DND-41 (cell line): Measurements from ENCODE around the gene NMRAL1.
A peak's percentile ranks its signal among the peaks of the same experiment; 100 is the strongest.

Experiments used
- EZH2 ChIP-seq: IDR thresholded peaks from 3 replicates; pipeline ENCODE4 v1.6.1; 2012; ENCODE audit warnings: borderline replicate concordance, low read depth, mild to moderate bottlenecking, moderate library complexity, low read length, inconsistent platforms; ENCODE audit not compliant: severe bottlenecking
- TF ChIP-seq, protein P1 (sequence below): IDR thresholded peaks from 2 replicates; pipeline ENCODE4 v1.5.1; 2012; ENCODE audit warnings: borderline replicate concordance, low read length, moderate library complexity, mild to moderate bottlenecking; ENCODE audit not compliant: poor library complexity, severe bottlenecking; ENCODE audit errors: extremely low read depth

- TF ChIP-seq, protein P1, sequence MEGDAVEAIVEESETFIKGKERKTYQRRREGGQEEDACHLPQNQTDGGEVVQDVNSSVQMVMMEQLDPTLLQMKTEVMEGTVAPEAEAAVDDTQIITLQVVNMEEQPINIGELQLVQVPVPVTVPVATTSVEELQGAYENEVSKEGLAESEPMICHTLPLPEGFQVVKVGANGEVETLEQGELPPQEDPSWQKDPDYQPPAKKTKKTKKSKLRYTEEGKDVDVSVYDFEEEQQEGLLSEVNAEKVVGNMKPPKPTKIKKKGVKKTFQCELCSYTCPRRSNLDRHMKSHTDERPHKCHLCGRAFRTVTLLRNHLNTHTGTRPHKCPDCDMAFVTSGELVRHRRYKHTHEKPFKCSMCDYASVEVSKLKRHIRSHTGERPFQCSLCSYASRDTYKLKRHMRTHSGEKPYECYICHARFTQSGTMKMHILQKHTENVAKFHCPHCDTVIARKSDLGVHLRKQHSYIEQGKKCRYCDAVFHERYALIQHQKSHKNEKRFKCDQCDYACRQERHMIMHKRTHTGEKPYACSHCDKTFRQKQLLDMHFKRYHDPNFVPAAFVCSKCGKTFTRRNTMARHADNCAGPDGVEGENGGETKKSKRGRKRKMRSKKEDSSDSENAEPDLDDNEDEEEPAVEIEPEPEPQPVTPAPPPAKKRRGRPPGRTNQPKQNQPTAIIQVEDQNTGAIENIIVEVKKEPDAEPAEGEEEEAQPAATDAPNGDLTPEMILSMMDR = peak; percentile 58
- no peak for TF ChIP-seq EZH2
Measured at GRCh38 chr16:4511441-4512082, 37.1 kb upstream of the NMRAL1 start.
